ENCODE data around the gene POLR2F. TPM values are rescaled to one million over a fixed set of nuclear protein-coding genes. Genes with fewer than 3 reads are reported as not detected.

POLR2F gene
- total RNA-seq, 1 experiment from 2014 or later = 80.8 TPM

GRCh38 chr22:38009000-38009806, 55.7 kb downstream of the POLR2F start:
- no peak for DNase-seq
- H3K36me3 ChIP-seq (replicated peaks; ENCODE audit: control insufficient read depth, insufficient read depth, low read length) = no peaks in the 10 kb centered on the region
- no peak overlapping the region for H3K4me3 ChIP-seq (ENCODE audit: insufficient read depth, low read depth, low read length)
- no peaks in the 10 kb centered on the region for H3K27me3 ChIP-seq (ENCODE audit: control insufficient read depth, insufficient read depth, low read length)

DNA sequence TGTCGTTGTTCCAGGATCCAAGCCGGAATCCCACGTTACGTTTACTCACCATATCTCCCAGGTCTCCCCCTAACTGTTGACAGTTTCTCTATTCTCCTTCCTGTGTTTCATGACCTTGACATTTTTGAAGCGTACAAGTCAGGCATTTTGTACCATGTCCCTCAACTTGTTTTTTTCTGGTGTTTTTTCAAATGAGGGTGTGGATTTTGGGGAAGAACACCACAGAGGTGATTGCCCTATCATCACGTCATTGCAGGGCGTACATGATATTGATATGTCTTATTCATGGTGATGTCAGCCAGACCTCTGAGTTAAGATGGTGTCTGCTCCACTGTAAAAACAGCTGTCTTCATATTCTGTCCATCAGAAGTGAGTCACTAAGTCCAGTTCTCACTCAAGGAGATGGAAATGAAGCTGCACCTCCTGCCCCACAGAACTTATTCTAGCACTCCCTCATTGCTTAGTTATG, 59.1 kb downstream of the POLR2F start:
- no peak for DNase-seq
- Histone ChIP-seq H3K4me3 (ENCODE audit: insufficient read depth, low read depth, low read length) (no peak overlapping the region), H3K27me3 (ENCODE audit: control insufficient read depth, insufficient read depth, low read length) (no peaks in the 10 kb centered on the region), H3K36me3 (replicated peaks; ENCODE audit: control insufficient read depth, insufficient read depth, low read length) (no peaks in the 10 kb centered on the region)

DNA sequence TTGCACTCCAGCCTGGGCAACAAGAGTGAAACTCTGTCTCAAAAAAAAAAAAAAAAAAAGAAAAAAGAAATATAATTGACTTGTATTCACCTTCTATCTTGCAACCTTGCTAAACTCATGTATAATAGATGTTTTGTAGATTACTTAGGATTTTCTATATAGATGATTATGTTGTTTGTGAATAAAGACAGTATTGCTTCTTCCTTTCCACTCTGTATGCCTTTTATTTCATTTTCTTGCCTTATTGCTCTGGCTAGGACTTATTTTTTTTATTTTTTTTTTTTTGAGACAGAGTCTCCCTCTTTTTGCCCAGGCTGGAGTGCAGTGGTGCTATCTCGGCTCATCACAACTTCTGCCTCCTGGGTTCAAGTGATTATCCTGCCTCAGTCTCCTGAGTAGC, 60.6 kb downstream of the POLR2F start:
- Histone ChIP-seq H3K36me3 (replicated peaks; ENCODE audit: control insufficient read depth, insufficient read depth, low read length) (no peaks in the 10 kb centered on the region), H3K4me3 (ENCODE audit: insufficient read depth, low read depth, low read length) (no peak overlapping the region), H3K27me3 (ENCODE audit: control insufficient read depth, insufficient read depth, low read length) (no peaks in the 10 kb centered on the region)
- no peak for DNase-seq

DNA sequence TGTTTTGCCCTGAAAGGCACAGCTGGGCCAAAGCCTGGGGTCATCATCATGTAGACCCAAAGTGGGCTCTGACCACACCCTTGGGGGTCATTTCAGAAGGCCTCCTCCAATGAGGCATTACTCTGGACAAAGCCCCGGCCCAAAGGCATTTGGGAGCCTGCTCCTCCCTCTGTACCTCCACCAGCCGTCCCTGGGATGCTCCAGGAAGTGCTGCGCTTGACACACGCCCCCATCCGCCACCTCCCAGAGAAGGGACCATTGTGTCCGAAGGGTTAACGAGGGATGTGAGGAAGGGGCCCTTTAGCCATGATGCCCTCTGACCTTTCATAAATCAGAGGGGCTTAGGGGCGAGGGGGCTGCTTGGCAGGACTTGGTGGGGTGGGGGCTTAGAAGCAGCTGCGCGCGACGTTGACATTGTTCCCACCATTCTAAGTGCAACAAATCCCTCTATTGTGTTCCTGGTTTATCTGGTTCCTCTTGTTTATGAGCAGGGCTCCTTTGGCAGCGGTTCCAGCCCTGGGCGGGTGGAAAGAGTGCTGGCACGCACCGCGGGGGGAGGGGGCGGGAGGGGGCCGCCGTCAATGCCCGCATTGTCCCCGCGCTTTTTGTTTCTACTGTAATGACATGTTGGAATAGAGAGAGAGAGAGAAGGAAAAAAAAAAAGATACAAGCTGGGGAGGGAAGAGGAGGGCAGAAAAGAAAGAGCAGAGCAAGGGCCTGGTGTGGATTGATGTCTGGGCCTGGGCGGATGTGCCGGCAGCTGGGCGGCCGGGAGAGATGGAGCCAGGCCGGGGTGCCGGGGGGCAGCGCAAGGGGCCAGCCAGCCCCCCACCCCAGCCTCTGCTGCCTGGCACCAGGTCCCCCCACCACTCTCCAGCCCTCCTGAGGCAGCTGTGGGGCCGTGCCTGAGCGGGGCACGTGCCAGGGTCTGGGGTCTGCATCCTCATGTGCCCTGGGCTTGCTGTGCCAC, 63.0 kb downstream of the POLR2F start:
- no peaks in the 10 kb centered on the region for H3K36me3 ChIP-seq (replicated peaks; ENCODE audit: control insufficient read depth, insufficient read depth, low read length)
- peak; percentile 80 for DNase-seq
- H3K4me3 ChIP-seq (ENCODE audit: insufficient read depth, low read depth, low read length) = no peak overlapping the region
- no peaks in the 10 kb centered on the region for H3K27me3 ChIP-seq (ENCODE audit: control insufficient read depth, insufficient read depth, low read length)

DNA sequence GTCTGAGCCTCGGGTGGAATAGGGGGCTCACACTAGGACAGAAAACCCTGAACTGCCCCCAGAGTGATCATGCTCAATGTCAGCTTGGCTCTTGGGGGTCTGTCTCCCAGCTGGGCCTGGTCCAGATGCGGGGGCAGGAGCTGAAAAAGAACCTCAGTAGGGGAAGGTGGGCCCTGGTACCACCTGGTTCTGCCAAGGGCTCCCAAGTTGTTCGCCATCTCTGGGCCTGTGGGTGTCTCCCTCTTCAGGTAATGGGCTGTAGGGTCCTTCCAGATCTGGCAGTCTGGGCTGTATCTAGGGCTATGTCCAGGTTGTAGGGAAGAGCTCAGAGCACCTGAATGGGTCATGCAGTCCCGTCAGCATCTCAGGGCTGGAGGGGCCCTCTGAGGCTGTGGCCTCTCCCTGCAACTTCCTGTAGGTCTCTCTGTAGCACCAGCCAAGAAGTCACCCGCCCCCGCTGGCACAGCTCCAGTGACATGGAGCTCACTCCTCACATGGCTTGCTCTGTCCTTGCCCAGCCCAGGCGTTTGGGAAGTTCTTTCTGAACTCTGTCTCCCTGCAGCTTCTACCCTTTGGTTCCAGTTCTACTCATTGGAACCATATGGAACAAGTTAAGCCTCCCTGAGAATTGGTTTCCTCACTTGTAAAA, 63.9 kb downstream of the POLR2F start:
- Histone ChIP-seq H3K4me3 (ENCODE audit: insufficient read depth, low read depth, low read length) (no peak overlapping the region), H3K36me3 (replicated peaks; ENCODE audit: control insufficient read depth, insufficient read depth, low read length) (no peaks in the 10 kb centered on the region), H3K27me3 (ENCODE audit: control insufficient read depth, insufficient read depth, low read length) (no peaks in the 10 kb centered on the region)
- peak; percentile 70 for DNase-seq

- Histone ChIP-seq H3K27me3 (ENCODE audit: control insufficient read depth, insufficient read depth, low read length) (no peaks in the 10 kb centered on the region), H3K36me3 (replicated peaks; ENCODE audit: control insufficient read depth, insufficient read depth, low read length) (no peaks in the 10 kb centered on the region), H3K4me3 (ENCODE audit: insufficient read depth, low read depth, low read length) (no peak overlapping the region)
- no peak for DNase-seq
Measured at GRCh38 chr22:38017939-38018885, 64.7 kb downstream of the POLR2F start.

Other genes starting within 250 kb of the POLR2F start
- 35.1 and 45.0 TPM in 2 replicates for gene GCAT, start 145.8 kb upstream of the POLR2F start, total RNA-seq (2014; rRNA removed; shearing (Covaris generic))
- not detected in 2 replicates for gene GALR3, start 130.3 kb upstream of the POLR2F start, total RNA-seq (2014; rRNA removed; shearing (Covaris generic))
- 16.9 and 25.2 TPM in 2 replicates for gene ANKRD54, start 109.4 kb upstream of the POLR2F start, total RNA-seq (2014; rRNA removed; shearing (Covaris generic))
- 652 and 748 TPM in 2 replicates for gene EIF3L, start 104.3 kb upstream of the POLR2F start, total RNA-seq (2014; rRNA removed; shearing (Covaris generic))
- 28.2 and 29.8 TPM in 2 replicates for gene MICALL1, start 47.4 kb upstream of the POLR2F start, total RNA-seq (2014; rRNA removed; shearing (Covaris generic))
- 0.26 and 0.28 TPM in 2 replicates for gene C22orf23, start 98 bp upstream of the POLR2F start, total RNA-seq (2014; rRNA removed; shearing (Covaris generic))
- 3.5 and 3.7 TPM in 2 replicates for gene SOX10, start 30.9 kb downstream of the POLR2F start, total RNA-seq (2014; rRNA removed; shearing (Covaris generic))
- gene PICK1, start 103.7 kb downstream of the POLR2F start, total RNA-seq (2014; rRNA removed; shearing (Covaris generic)) = 19.4 and 20.3 TPM in 2 replicates
- not detected in 2 replicates for gene SLC16A8, start 130.5 kb downstream of the POLR2F start, total RNA-seq (2014; rRNA removed; shearing (Covaris generic))
- gene BAIAP2L2, start 157.0 kb downstream of the POLR2F start, total RNA-seq (2014; rRNA removed; shearing (Covaris generic)) = 1.0 and 2.7 TPM in 2 replicates
- 23.4 and 49.6 TPM in 2 replicates for gene PLA2G6, start 228.1 kb downstream of the POLR2F start, total RNA-seq (2014; rRNA removed; shearing (Covaris generic))
- 2.6 and 5.3 TPM in 2 replicates for gene MAFF, start 248.3 kb downstream of the POLR2F start, total RNA-seq (2014; rRNA removed; shearing (Covaris generic))

Data from H7 (cell line).